H1 (cell line): ENCODE measurements around the gene EMC1. TPM values are rescaled to one million over a fixed set of nuclear protein-coding genes. Genes with fewer than 3 reads are reported as not detected.

Experiments used
- CBX8 ChIP-seq: fragments of 300-800, 300-1000 bp; sonication (generic); IDR thresholded peaks from 2 replicates; pipeline ENCODE4 v1.7.1; 2016; ENCODE audit warnings: low read depth, low read length, borderline replicate concordance
- CHD1 ChIP-seq: IDR thresholded peaks from 2 replicates; pipeline ENCODE4 v1.6.1; 2012; ENCODE audit warnings: low read depth, low read length, improper control_type of control experiment
- CHD2 ChIP-seq: IDR thresholded peaks from 2 replicates; pipeline ENCODE4 v1.6.1; 2012; ENCODE audit warnings: low read length, improper control_type of control experiment
- EGR1 ChIP-seq: IDR thresholded peaks from 2 replicates; pipeline ENCODE4 v1.6.1; 2011; ENCODE audit warnings: low read depth, low read length, borderline replicate concordance
- EP300 ChIP-seq, 2 experiments: IDR thresholded peaks; 1 replicate in 1 of 2; 2 replicates in 1 of 2; pipeline ENCODE4 v1.6.1; 2011 to 2012; ENCODE audit warnings: low read depth in 2 of 2, low read length in 2 of 2, mild to moderate bottlenecking in 2 of 2, borderline replicate concordance in 1 of 2, inconsistent platforms in 1 of 2, moderate library complexity in 1 of 2
- GTF2F1 ChIP-seq: IDR thresholded peaks from 2 replicates; pipeline ENCODE4 v1.6.1; 2012; ENCODE audit warnings: low read depth, low read length, improper control_type of control experiment, borderline replicate concordance
- HDAC2 ChIP-seq, 2 experiments: fragments of 300-600 bp in 1 of 2; sonication (generic) in 1 of 2; IDR thresholded peaks; 2 replicates each; pipeline ENCODE4 v1.6.1; 2011 to 2012; ENCODE audit warnings: low read depth in 2 of 2, low read length in 2 of 2, mild to moderate bottlenecking in 2 of 2, moderate library complexity in 2 of 2, borderline replicate concordance in 1 of 2, inconsistent platforms in 1 of 2
- JUN ChIP-seq: IDR thresholded peaks from 2 replicates; pipeline ENCODE4 v1.6.1; 2011; ENCODE audit warnings: low read depth, mild to moderate bottlenecking, improper control_type of control experiment, low read length
- JUND ChIP-seq: IDR thresholded peaks from 2 replicates; pipeline ENCODE4 v1.6.1; 2011; ENCODE audit warnings: mild to moderate bottlenecking, improper control_type of control experiment, low read length
- KDM5A ChIP-seq: fragments of 200-600 bp; IDR thresholded peaks from 2 replicates; pipeline ENCODE4 v1.7.1; 2012; ENCODE audit warnings: mild to moderate bottlenecking, low read length, inconsistent platforms, mixed read lengths
- POLR2A ChIP-seq, 2 experiments: IDR thresholded peaks; 1 replicate in 1 of 2; 2 replicates in 1 of 2; pipeline ENCODE4 v1.6.1; 2011; ENCODE audit warnings: low read depth in 2 of 2, low read length in 2 of 2, mild to moderate bottlenecking in 2 of 2; ENCODE audit errors: control extremely low read depth in 1 of 2
- RFX5 ChIP-seq: IDR thresholded peaks from 2 replicates; pipeline ENCODE4 v1.6.1; 2011; ENCODE audit warnings: low read depth, low read length, improper control_type of control experiment, borderline replicate concordance
- SAP30 ChIP-seq: fragments of 300-600 bp; sonication (generic); IDR thresholded peaks from 2 replicates; pipeline ENCODE4 v1.7.1; 2012; ENCODE audit warnings: low read length, moderate library complexity, mild to moderate bottlenecking, inconsistent platforms; ENCODE audit not compliant: insufficient read depth, insufficient replicate concordance
- SUZ12 ChIP-seq: fragments of 200-600 bp; sonication (generic); IDR thresholded peaks from 2 replicates; pipeline ENCODE4 v1.6.1; 2012; ENCODE audit warnings: mild to moderate bottlenecking, inconsistent platforms, low read length, moderate library complexity, mixed read lengths
- TAF1 ChIP-seq: IDR thresholded peaks from 2 replicates; pipeline ENCODE4 v1.6.1; 2011; ENCODE audit warnings: mild to moderate bottlenecking, low read depth, low read length
- TAF7 ChIP-seq: optimal IDR thresholded peaks from 2 replicates; pipeline ENCODE3; 2011; ENCODE audit warnings: low read depth, mild to moderate bottlenecking, inconsistent platforms, low read length, moderate library complexity, borderline replicate concordance
- ZNF274 ChIP-seq: IDR thresholded peaks from 2 replicates; pipeline ENCODE4 v1.7.0; 2012; ENCODE audit warnings: low read length, borderline replicate concordance; ENCODE audit errors: extremely low read depth
- polyA plus RNA-seq, 7 experiments: library from polyadenylated mRNA; depleted of rRNA in 3 of 7; stranded (reverse) in 5 of 7; unstranded in 2 of 7; fragments of >200 nt in 5 of 7; fragments of 200-250 nt in 2 of 7; gene quantifications; 1 replicate in 5 of 7; 2 replicates in 1 of 7; 4 replicates in 1 of 7; pipeline versions ENCODE4 v1.2.1 to v1.2.3, GENCODE V29; 2011 to 2013; ENCODE audit warnings: missing spikeins in 2 of 7, mixed read lengths in 2 of 7
- total RNA-seq: library from RNA; stranded (reverse); fragmentation: NEBNext Ultra II Directional; extraction: Animal tissue kit (Norgen Biotek cat#: 25700); gene quantifications from 2 replicates; pipeline ENCODE4 v1.2.1, GENCODE V29; 2021
- TF ChIP-seq, protein P1 (sequence below): IDR thresholded peaks from 2 replicates; pipeline ENCODE4 v1.6.1; 2012; ENCODE audit warnings: inconsistent platforms
- TF ChIP-seq, protein P2 (sequence below): IDR thresholded peaks from 2 replicates; pipeline ENCODE4 v1.6.1; 2012; ENCODE audit warnings: inconsistent platforms
- TF ChIP-seq, protein P3 (sequence below): IDR thresholded peaks from 2 replicates; pipeline ENCODE4 v1.6.1; 2012; ENCODE audit warnings: low read length, inconsistent platforms

EMC1 gene
- total and polyA plus RNA-seq, 2 of the 8 experiments (the other 6 are each of a cell fraction or from before 2014, with no cell fraction given) = 51.0 to 53.5 TPM

DNA sequence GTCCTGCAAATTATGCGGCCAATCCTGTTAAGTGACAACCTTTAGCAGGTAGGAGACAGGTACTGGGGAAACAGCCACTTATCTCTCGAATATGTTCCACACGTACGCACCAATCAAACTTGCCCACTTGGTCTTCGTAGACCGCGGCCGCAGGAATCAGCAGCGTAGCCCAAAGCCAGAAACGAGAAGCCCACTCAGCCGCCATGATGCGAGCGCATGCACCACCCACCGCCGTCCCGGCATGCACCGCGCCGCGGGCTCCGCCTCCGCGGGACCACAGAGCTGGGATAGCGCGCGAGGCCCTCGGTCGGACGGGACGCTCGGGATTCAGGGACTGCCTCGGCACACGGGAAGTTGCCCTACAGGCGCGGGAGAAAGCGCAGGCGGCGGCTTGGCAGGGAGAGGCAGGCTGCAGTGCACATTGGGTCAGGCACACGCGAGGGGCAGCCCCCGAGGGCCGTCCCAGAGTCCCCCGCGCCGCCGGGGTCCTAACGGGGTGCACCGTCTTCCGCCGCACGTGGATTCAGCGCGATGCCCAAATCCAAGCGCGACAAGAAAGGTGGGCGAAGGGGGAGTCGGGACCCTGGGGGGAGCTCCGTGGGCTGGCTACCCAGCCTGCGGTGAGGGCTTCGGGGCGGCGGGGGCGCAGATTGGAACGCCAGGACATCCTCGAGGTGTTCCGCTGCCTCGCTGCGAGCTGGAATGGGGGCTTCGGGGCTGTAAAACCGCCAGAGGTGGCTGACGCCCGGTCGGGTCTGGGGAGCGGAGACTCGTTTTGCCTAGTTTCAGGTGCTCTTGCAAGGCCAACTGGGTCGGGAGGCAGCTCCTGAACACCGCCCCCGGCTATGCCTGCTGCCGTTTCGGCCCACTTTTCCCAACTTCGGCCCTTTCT, at the start of gene EMC1, which contains the start of gene MRTO4 (continued):
- TF ChIP-seq SUZ12 = no peak
- TF ChIP-seq SAP30 = peak; percentile 53
- peak; percentile 89 to 98 for TF ChIP-seq POLR2A (IDR thresholded peaks at IDR 0.05; ENCODE audit: control extremely low read depth in 1 of 2, low read depth in 2 of 2, low read length in 2 of 2)
- no peak for TF ChIP-seq CHD1
- 0 out of 2 replicates have a peak, but pooled peaks have one; percentile 8 for TF ChIP-seq JUND
- TF ChIP-seq CHD2 = peak; percentile 79
- TF ChIP-seq ZNF274 = no peak
- TF ChIP-seq, protein P1, sequence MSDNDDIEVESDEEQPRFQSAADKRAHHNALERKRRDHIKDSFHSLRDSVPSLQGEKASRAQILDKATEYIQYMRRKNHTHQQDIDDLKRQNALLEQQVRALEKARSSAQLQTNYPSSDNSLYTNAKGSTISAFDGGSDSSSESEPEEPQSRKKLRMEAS = peak; percentile 97
- no peak for TF ChIP-seq EP300 (IDR thresholded peaks at IDR 0.05; ENCODE audit: borderline replicate concordance in 1 of 2, low read depth in 2 of 2, low read length in 2 of 2)
- TF ChIP-seq KDM5A = peak; percentile 94
- TF ChIP-seq EGR1 = no peak
- TF ChIP-seq, protein P2, sequence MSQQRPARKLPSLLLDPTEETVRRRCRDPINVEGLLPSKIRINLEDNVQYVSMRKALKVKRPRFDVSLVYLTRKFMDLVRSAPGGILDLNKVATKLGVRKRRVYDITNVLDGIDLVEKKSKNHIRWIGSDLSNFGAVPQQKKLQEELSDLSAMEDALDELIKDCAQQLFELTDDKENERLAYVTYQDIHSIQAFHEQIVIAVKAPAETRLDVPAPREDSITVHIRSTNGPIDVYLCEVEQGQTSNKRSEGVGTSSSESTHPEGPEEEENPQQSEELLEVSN = peak; percentile 88
- TF ChIP-seq, protein P3, sequence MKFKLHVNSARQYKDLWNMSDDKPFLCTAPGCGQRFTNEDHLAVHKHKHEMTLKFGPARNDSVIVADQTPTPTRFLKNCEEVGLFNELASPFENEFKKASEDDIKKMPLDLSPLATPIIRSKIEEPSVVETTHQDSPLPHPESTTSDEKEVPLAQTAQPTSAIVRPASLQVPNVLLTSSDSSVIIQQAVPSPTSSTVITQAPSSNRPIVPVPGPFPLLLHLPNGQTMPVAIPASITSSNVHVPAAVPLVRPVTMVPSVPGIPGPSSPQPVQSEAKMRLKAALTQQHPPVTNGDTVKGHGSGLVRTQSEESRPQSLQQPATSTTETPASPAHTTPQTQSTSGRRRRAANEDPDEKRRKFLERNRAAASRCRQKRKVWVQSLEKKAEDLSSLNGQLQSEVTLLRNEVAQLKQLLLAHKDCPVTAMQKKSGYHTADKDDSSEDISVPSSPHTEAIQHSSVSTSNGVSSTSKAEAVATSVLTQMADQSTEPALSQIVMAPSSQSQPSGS = no peak
- TF ChIP-seq GTF2F1 = no peak
- peak; percentile 97 for TF ChIP-seq TAF1
- peak; percentile 80 for TF ChIP-seq TAF7
- no peak for TF ChIP-seq CBX8
- no peak for TF ChIP-seq JUN
- no peak for TF ChIP-seq RFX5
- peak; percentile 13 to 71; a peak in 1 of 4 replicates for TF ChIP-seq HDAC2 (IDR thresholded peaks at IDR 0.05; ENCODE audit: borderline replicate concordance in 1 of 2, low read depth in 2 of 2, low read length in 2 of 2)
